A549 (cell line): ENCODE data around the gene ACKR4.
"Not testable (repeated sequence)": the region's sequence is repeated elsewhere in the genome, so short reads cannot be mapped to it uniquely, and the experiment has no call there.

Experiments used
- CTCF ChIP-seq: fragments of >200 bp; sonication (Bioruptor Twin); formaldehyde crosslinking; IDR thresholded peaks from 3 replicates; pipeline ENCODE4 v1.5.1; 2016
- E2F6 ChIP-seq: IDR thresholded peaks from 2 replicates; pipeline ENCODE4 v1.6.1; 2012; ENCODE audit warnings: low read depth, borderline replicate concordance
- EP300 ChIP-seq, 2 experiments: fragments of >200 bp; sonication (Bioruptor Twin); formaldehyde crosslinking; IDR thresholded peaks; 2 replicates in 1 of 2; 3 replicates in 1 of 2; pipeline ENCODE4 v1.6.1; 2016 to 2017
- HDAC2 ChIP-seq: fragments of 200-600 bp; sonication (generic); IDR thresholded peaks from 2 replicates; pipeline ENCODE4 v1.6.1; 2016
- MAZ ChIP-seq: fragments of 150-350 bp; IDR thresholded peaks from 2 replicates; pipeline ENCODE4 v1.6.1; 2014; ENCODE audit warnings: antibody characterized with exemption, low read depth, low read length, borderline replicate concordance
- POLR2A ChIP-seq: IDR thresholded peaks from 2 replicates; pipeline ENCODE4 v1.6.1; 2012; ENCODE audit warnings: mild to moderate bottlenecking, low read length
- POLR2AphosphoS2 ChIP-seq: conservative IDR thresholded peaks from 2 replicates; pipeline ENCODE4 v1.6.1; 2012; ENCODE audit warnings: low read length, improper control_type of control experiment, inconsistent platforms
- RAD21 ChIP-seq, 2 experiments: fragments of >200 bp in 1 of 2; sonication (Bioruptor Twin) in 1 of 2; formaldehyde crosslinking in 1 of 2; IDR thresholded peaks in 1 of 2; conservative IDR thresholded peaks in 1 of 2; 2 replicates in 1 of 2; 3 replicates in 1 of 2; pipeline ENCODE4 v1.6.1; 2012 to 2018; ENCODE audit warnings: inconsistent platforms in 1 of 2
- RNF2 ChIP-seq: fragments of 200-600 bp; sonication (generic); IDR thresholded peaks from 2 replicates; pipeline ENCODE4 v1.6.1; 2016; ENCODE audit warnings: low read depth, mild to moderate bottlenecking, antibody characterized with exemption, moderate library complexity, borderline replicate concordance
- SMC3 ChIP-seq: fragments of >200 bp; sonication (Bioruptor Twin); formaldehyde crosslinking; IDR thresholded peaks from 3 replicates; pipeline ENCODE4 v1.6.1; 2018; ENCODE audit warnings: inconsistent platforms
- SREBF2 ChIP-seq: fragments of 450-650 bp; IDR thresholded peaks from 2 replicates; pipeline ENCODE4 v1.6.1; 2014; ENCODE audit warnings: mild to moderate bottlenecking, moderate library complexity
- TF ChIP-seq, protein P1 (sequence below): fragments of 200-600 bp; sonication (generic); IDR thresholded peaks from 2 replicates; pipeline ENCODE4 v1.6.1; 2016; ENCODE audit warnings: antibody characterized with exemption, mild to moderate bottlenecking, moderate library complexity
- TF ChIP-seq, protein P2 (sequence below): fragments of 450-650 bp; IDR thresholded peaks from 2 replicates; pipeline ENCODE4 v1.6.1; 2014; ENCODE audit warnings: antibody characterized with exemption

DNA sequence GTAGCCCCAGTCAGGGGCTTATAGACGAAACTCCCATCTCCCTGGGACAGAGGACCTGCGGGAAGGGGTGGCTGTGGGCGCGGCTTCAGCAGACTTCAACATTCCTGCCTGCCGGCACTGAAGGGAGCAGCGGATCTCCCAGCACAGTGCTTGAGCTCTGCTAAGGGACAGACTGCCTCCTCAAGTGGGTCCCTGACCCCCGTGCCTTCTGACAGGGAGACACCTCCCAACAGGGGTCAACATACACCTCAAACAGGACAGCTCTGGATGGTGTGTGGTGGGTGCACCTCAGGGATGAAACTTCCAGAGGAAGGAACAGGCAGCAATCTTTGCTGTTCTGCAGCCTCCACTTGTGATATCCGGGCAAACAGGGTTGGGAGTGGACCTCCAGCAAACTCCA, 9.6 kb downstream of the ACKR4 start:
- TF ChIP-seq CTCF; MAZ; POLR2A; POLR2AphosphoS2; SMC3; EP300 (IDR thresholded peaks at IDR 0.05); RAD21 (conservative IDR thresholded peaks at IDR 0.05 in 1 of 2, IDR thresholded peaks at IDR 0.05 in 1 of 2); RNF2; SREBF2; E2F6; HDAC2: not testable (repeated sequence)
- TF ChIP-seq, protein P1, sequence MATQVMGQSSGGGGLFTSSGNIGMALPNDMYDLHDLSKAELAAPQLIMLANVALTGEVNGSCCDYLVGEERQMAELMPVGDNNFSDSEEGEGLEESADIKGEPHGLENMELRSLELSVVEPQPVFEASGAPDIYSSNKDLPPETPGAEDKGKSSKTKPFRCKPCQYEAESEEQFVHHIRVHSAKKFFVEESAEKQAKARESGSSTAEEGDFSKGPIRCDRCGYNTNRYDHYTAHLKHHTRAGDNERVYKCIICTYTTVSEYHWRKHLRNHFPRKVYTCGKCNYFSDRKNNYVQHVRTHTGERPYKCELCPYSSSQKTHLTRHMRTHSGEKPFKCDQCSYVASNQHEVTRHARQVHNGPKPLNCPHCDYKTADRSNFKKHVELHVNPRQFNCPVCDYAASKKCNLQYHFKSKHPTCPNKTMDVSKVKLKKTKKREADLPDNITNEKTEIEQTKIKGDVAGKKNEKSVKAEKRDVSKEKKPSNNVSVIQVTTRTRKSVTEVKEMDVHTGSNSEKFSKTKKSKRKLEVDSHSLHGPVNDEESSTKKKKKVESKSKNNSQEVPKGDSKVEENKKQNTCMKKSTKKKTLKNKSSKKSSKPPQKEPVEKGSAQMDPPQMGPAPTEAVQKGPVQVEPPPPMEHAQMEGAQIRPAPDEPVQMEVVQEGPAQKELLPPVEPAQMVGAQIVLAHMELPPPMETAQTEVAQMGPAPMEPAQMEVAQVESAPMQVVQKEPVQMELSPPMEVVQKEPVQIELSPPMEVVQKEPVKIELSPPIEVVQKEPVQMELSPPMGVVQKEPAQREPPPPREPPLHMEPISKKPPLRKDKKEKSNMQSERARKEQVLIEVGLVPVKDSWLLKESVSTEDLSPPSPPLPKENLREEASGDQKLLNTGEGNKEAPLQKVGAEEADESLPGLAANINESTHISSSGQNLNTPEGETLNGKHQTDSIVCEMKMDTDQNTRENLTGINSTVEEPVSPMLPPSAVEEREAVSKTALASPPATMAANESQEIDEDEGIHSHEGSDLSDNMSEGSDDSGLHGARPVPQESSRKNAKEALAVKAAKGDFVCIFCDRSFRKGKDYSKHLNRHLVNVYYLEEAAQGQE, result not testable (repeated sequence)
- TF ChIP-seq, protein P2, sequence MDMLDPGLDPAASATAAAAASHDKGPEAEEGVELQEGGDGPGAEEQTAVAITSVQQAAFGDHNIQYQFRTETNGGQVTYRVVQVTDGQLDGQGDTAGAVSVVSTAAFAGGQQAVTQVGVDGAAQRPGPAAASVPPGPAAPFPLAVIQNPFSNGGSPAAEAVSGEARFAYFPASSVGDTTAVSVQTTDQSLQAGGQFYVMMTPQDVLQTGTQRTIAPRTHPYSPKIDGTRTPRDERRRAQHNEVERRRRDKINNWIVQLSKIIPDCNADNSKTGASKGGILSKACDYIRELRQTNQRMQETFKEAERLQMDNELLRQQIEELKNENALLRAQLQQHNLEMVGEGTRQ, result not testable (repeated sequence)
